ENCODE data around the gene UBQLNL. TPM values are rescaled to one million over a fixed set of nuclear protein-coding genes. Genes with fewer than 3 reads are reported as not detected.

UBQLNL gene
- 0.23 TPM for polyA plus RNA-seq (2013, experiment 1 of 2; ENCODE audit: insufficient read length)
- 0.20 TPM for polyA plus RNA-seq (2013, experiment 2 of 2; ENCODE audit: insufficient read length)

- DNase-seq, result no peak
Measured at GRCh38 chr11:5516599-5516998, at the start of gene UBQLNL. Gene UBQLNL, minus strand, starts transcription at chr11:5516699. Its CDS starts 258 bp downstream, at chr11:5516441.

- peak; percentile 15 for DNase-seq
Measured at GRCh38 chr11:5564259-5565019, 47.9 kb upstream of the UBQLNL start.

GRCh38 chr11:5557751-5558150, 41.3 kb upstream of the UBQLNL start:
- no peak for DNase-seq

- no peak for DNase-seq
Measured at GRCh38 chr11:5556596-5557188, 40.2 kb upstream of the UBQLNL start.

- peak; percentile 4 for DNase-seq
Measured at GRCh38 chr11:5553343-5553742, 36.8 kb upstream of the UBQLNL start.

GRCh38 chr11:5550440-5551095, 34.1 kb upstream of the UBQLNL start:
- DNase-seq, result peak; percentile 95

GRCh38 chr11:5548440-5548839, 31.9 kb upstream of the UBQLNL start, which contains the start of gene OR52H1:
Gene OR52H1, minus strand, starts transcription at chr11:5548540. Its CDS starts 3,035 bp downstream, at chr11:5545505.
- DNase-seq, result no peak

GRCh38 chr11:5547982-5548381, 31.5 kb upstream of the UBQLNL start:
- no peak for DNase-seq

GRCh38 chr11:5546457-5546856, 30.0 kb upstream of the UBQLNL start:
- DNase-seq, result peak; percentile 20

GRCh38 chr11:5541427-5541826, 24.9 kb upstream of the UBQLNL start:
- no peak for DNase-seq

- no peak for DNase-seq
Measured at GRCh38 chr11:5536482-5536881, 20.0 kb upstream of the UBQLNL start.

- no peak for DNase-seq
Measured at GRCh38 chr11:5534046-5534445, 17.5 kb upstream of the UBQLNL start.

GRCh38 chr11:5531053-5531831, 14.7 kb upstream of the UBQLNL start:
- no peak for DNase-seq

- DNase-seq, result no peak
Measured at GRCh38 chr11:5528495-5528894, 12.0 kb upstream of the UBQLNL start.

GRCh38 chr11:5527716-5528115, 11.2 kb upstream of the UBQLNL start:
- DNase-seq, result no peak

- no peak for DNase-seq
Measured at GRCh38 chr11:5524756-5525155, 8.3 kb upstream of the UBQLNL start.

GRCh38 chr11:5522308-5522707, 5.8 kb upstream of the UBQLNL start:
- DNase-seq, result no peak

- no peak for DNase-seq
Measured at GRCh38 chr11:5521540-5521939, 5.0 kb upstream of the UBQLNL start.

- DNase-seq, result no peak
Measured at GRCh38 chr11:5514841-5515240, 1.7 kb downstream of the UBQLNL start.

GRCh38 chr11:5509803-5510202, 6.7 kb downstream of the UBQLNL start, which contains the start of gene UBQLN3:
Gene UBQLN3, minus strand, starts transcription at chr11:5509957. Its CDS starts 399 bp downstream, at chr11:5509558.
- no peak for DNase-seq

GRCh38 chr11:5508605-5509004, 7.9 kb downstream of the UBQLNL start:
- DNase-seq, result no peak

- DNase-seq, result no peak
Measured at GRCh38 chr11:5507933-5508305, 8.6 kb downstream of the UBQLNL start.
